GM10266 (cell line): ENCODE measurements around the gene UFL1.

Experiments used
- DNase-seq: peaks from one replicate; pipeline ENCODE4 v3.0.0; 2012; ENCODE audit errors: extremely low spot score
- CTCF ChIP-seq: IDR thresholded peaks from 2 replicates; pipeline ENCODE4 v1.5.1; 2012; ENCODE audit warnings: mild to moderate bottlenecking, low read depth; ENCODE audit not compliant: control insufficient read depth, insufficient read depth; ENCODE audit errors: missing control alignments

Gene UFL1

GRCh38 chr6:96509281-96509680 is 12.3 kb upstream of the UFL1 start:
- no peak for TF ChIP-seq CTCF
- no peak for DNase-seq

- no peak for TF ChIP-seq CTCF
Measured at GRCh38 chr6:96520171-96521115, 1.2 kb upstream of the UFL1 start.

GRCh38 chr6:96521306-96521643 is 331 bp upstream of the UFL1 start:
- no peak for TF ChIP-seq CTCF
- no peak for DNase-seq

More at GRCh38 chr6:96520171-96521115, 1.2 kb upstream of the UFL1 start:
- DNase-seq: no peak

- no peak for TF ChIP-seq CTCF
- DNase-seq: no peak
Measured at GRCh38 chr6:96522465-96523009, 931 bp downstream of the UFL1 start.

- no peak for TF ChIP-seq CTCF
- no peak for DNase-seq
Measured at GRCh38 chr6:96528193-96528592, 6.6 kb downstream of the UFL1 start.

GRCh38 chr6:96532399-96532798 is 10.8 kb downstream of the UFL1 start:
- no peak for DNase-seq

More at GRCh38 chr6:96532399-96532798, 10.8 kb downstream of the UFL1 start:
- no peak for TF ChIP-seq CTCF
